Upper lobe of left lung (tissue), 4 donors: ENCODE results near the gene TRIM47.

ENCODE experiments used
- POLR2A ChIP-seq, 4 donors: fragments of 450-650 bp; IDR thresholded peaks; one replicate each; pipeline ENCODE4 v1.5.1; 2016 to 2017; ENCODE audit warnings: antibody characterized with exemption in 4 of 4, mild to moderate bottlenecking in 2 of 4
- POLR2AphosphoS5 ChIP-seq, 2 donors: sonication (generic); formaldehyde crosslinking; IDR thresholded peaks; one replicate each; pipeline ENCODE4 v1.5.1; 2017; ENCODE audit warnings: antibody characterized with exemption in 2 of 2
- TF ChIP-seq, protein P1 (sequence below), 6 experiments: fragments of 450-650 bp in 4 of 6; fragments of 200-600 bp in 2 of 6; sonication (generic) in 2 of 6; IDR thresholded peaks; one replicate each; pipeline ENCODE4 v1.5.1; 2016 to 2019; ENCODE audit warnings: antibody characterized with exemption in 6 of 6

DNA sequence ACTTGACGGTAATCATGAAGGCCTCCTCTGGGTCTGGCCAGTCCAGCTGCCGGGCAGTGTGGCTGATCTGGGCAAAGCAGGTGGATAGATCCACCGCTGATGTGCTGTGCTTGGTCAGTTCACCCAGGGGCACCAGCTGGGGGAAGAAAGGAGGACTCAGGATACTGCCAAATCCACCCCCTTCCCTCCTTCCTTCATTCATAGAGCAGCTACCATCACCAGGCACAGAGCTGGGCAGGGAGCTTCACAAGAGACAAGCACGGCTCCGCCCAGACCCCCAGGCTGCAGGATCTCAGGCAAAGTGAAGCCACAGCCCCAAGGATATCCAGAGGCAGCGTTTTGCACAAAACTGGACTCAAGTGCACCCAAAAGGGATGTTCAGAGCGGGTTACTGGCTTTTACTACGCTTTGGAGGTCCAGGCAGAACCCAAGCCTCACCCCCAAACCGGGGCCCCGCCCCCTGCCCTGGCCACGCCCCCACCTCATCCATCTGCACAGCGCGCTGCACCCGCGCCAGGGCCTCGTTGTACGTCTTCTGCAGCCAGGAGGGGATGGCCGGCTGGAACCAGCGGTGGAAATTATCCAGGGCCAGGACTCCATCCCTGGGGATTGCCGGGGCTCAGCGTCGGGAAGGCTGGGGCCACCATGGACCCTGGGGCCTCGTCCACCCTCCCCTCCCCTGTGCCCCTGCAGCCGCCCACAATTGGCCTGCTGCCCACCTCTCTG, 43.3 kb downstream of the TRIM47 start:
- TF ChIP-seq, protein P1, sequence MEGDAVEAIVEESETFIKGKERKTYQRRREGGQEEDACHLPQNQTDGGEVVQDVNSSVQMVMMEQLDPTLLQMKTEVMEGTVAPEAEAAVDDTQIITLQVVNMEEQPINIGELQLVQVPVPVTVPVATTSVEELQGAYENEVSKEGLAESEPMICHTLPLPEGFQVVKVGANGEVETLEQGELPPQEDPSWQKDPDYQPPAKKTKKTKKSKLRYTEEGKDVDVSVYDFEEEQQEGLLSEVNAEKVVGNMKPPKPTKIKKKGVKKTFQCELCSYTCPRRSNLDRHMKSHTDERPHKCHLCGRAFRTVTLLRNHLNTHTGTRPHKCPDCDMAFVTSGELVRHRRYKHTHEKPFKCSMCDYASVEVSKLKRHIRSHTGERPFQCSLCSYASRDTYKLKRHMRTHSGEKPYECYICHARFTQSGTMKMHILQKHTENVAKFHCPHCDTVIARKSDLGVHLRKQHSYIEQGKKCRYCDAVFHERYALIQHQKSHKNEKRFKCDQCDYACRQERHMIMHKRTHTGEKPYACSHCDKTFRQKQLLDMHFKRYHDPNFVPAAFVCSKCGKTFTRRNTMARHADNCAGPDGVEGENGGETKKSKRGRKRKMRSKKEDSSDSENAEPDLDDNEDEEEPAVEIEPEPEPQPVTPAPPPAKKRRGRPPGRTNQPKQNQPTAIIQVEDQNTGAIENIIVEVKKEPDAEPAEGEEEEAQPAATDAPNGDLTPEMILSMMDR (IDR thresholded peaks at IDR 0.05): no peak
- no peak for TF ChIP-seq POLR2A (IDR thresholded peaks at IDR 0.05)
- TF ChIP-seq POLR2AphosphoS5 (IDR thresholded peaks at IDR 0.05): no peak
